Neuronal stem cell (in vitro differentiated cells): Measurements from ENCODE around the gene UQCR10.

Source experiments
- DNase-seq: peaks from one replicate; pipeline ENCODE4 v3.0.0-alpha.2; 2013; ENCODE audit warnings: low spot score
- H2AFZ ChIP-seq: one replicate; pipeline ENCODE4 v1.6.1; 2013; ENCODE audit warnings: mild to moderate bottlenecking, low read length, inconsistent platforms
- H2AK5ac ChIP-seq: 2 replicates; pipeline ENCODE4 v1.6.1; 2013; ENCODE audit warnings: low read depth, mild to moderate bottlenecking, inconsistent platforms, low read length, moderate library complexity, mixed read lengths
- H2BK120ac ChIP-seq: 2 replicates; pipeline ENCODE4 v1.6.1; 2013; ENCODE audit warnings: low read depth, mild to moderate bottlenecking, inconsistent platforms, low read length, moderate library complexity, mixed read lengths
- H2BK12ac ChIP-seq: one replicate; pipeline ENCODE4 v1.6.1; 2013; ENCODE audit warnings: low read length, inconsistent platforms
- H2BK15ac ChIP-seq: 2 replicates; pipeline ENCODE4 v1.6.1; 2013; ENCODE audit warnings: mild to moderate bottlenecking, low read length, inconsistent platforms, mixed read lengths
- H2BK5ac ChIP-seq: one replicate; pipeline ENCODE4 v1.6.1; 2013; ENCODE audit warnings: inconsistent platforms, mild to moderate bottlenecking, low read length, moderate library complexity
- H3K14ac ChIP-seq: one replicate; pipeline ENCODE4 v1.6.1; 2013; ENCODE audit warnings: low read length, inconsistent platforms
- H3K18ac ChIP-seq: 2 replicates; pipeline ENCODE4 v1.6.1; 2013; ENCODE audit warnings: low read length, inconsistent platforms
- H3K23ac ChIP-seq: 2 replicates; pipeline ENCODE4 v1.6.1; 2013; ENCODE audit warnings: low read depth, mild to moderate bottlenecking, mixed read lengths, low read length, inconsistent platforms; ENCODE audit not compliant: poor library complexity
- H3K27ac ChIP-seq: replicated peaks from 3 replicates; pipeline ENCODE4 v1.5.1; 2013; ENCODE audit warnings: low read length, inconsistent platforms
- H3K27me3 ChIP-seq, 3 experiments: 2 replicates each; pipeline ENCODE4 v1.6.1; 2013; ENCODE audit warnings: low read length in 3 of 3, mild to moderate bottlenecking in 2 of 3, inconsistent platforms in 1 of 3, low read depth in 1 of 3, mixed read lengths in 1 of 3, moderate library complexity in 1 of 3; ENCODE audit not compliant: control insufficient read depth in 3 of 3, insufficient read depth in 3 of 3
- H3K36me3 ChIP-seq, 2 donors: replicated peaks in 1 of 2; 2 replicates each; pipeline ENCODE4 v1.6.1; 2013; ENCODE audit warnings: low read length in 2 of 2; ENCODE audit not compliant: control insufficient read depth in 2 of 2, insufficient read depth in 2 of 2
- H3K4ac ChIP-seq: 2 replicates; pipeline ENCODE4 v1.6.1; 2013; ENCODE audit warnings: inconsistent platforms, mild to moderate bottlenecking, low read length, moderate library complexity
- H3K4me1 ChIP-seq, 2 donors: 1 replicate in 1 of 2; 2 replicates in 1 of 2; pipeline ENCODE4 v1.6.1; 2013; ENCODE audit warnings: low read length in 2 of 2, low read depth in 1 of 2; ENCODE audit not compliant: control insufficient read depth in 2 of 2, insufficient read depth in 1 of 2
- H3K4me2 ChIP-seq: one replicate; pipeline ENCODE4 v1.6.1; 2013; ENCODE audit warnings: mild to moderate bottlenecking, low read length, inconsistent platforms; ENCODE audit not compliant: insufficient read depth, poor library complexity, severe bottlenecking
- H3K4me3 ChIP-seq, 2 donors: 2 replicates each; pipeline ENCODE4 v1.5.1; 2013; ENCODE audit warnings: low read length in 2 of 2, mild to moderate bottlenecking in 2 of 2, inconsistent platforms in 1 of 2, moderate library complexity in 1 of 2
- H3K79me1 ChIP-seq: one replicate; pipeline ENCODE4 v1.6.1; 2013; ENCODE audit warnings: low read depth, mild to moderate bottlenecking, inconsistent platforms, low read length, moderate library complexity
- H3K9ac ChIP-seq: one replicate; pipeline ENCODE4 v1.6.1; 2013; ENCODE audit warnings: mild to moderate bottlenecking, low read depth, low read length, inconsistent platforms; ENCODE audit not compliant: poor library complexity
- H3K9me3 ChIP-seq, 2 donors: replicated peaks in 1 of 2; 2 replicates each; pipeline versions ENCODE3 to v1.6.1; 2013; ENCODE audit warnings: low read length in 2 of 2, mild to moderate bottlenecking in 2 of 2, inconsistent platforms in 1 of 2, low read depth in 1 of 2, mixed read lengths in 1 of 2, moderate library complexity in 1 of 2; ENCODE audit not compliant: control insufficient read depth in 2 of 2, insufficient read depth in 1 of 2
- H4K8ac ChIP-seq: one replicate; pipeline ENCODE4 v1.6.1; 2013; ENCODE audit warnings: low read depth, mild to moderate bottlenecking, inconsistent platforms, low read length, moderate library complexity
- H4K91ac ChIP-seq: one replicate; pipeline ENCODE4 v1.6.1; 2013; ENCODE audit warnings: low read length, low read depth, mild to moderate bottlenecking, inconsistent platforms; ENCODE audit not compliant: poor library complexity
- WGBS, 2 donors: extraction: QIAGEN DNeasy Blood & Tissue Kit; methylation state at CpG; one replicate each; pipeline ENCODE4 v1.1.7; 2013; ENCODE audit warnings: missing lambda C conversion rate in 2 of 2, mixed read lengths in 1 of 2; ENCODE audit not compliant: insufficient read length in 2 of 2, insufficient replicate concordance in 1 of 2; ENCODE audit errors: extremely low coverage in 2 of 2; 5-methylcytosine and 5-hydroxymethylcytosine counted together

The UQCR10 gene

GRCh38 chr22:29733362-29734201 lies 33.6 kb upstream of the UQCR10 start:
- Histone ChIP-seq H3K4me3 (no peak overlapping the region), H3K4me1 (peaks cover 0 to 10% of the 10 kb centered on the region in 2 donors), H3K27ac (no peak overlapping the region), H2BK120ac (no peak overlapping the region), H3K23ac (no peak overlapping the region), H2BK5ac (no peak overlapping the region), H3K27me3 (no peaks in the 10 kb centered on the region), H3K18ac (peak overlapping the region; percentile 28), H2BK12ac (peak overlapping the region; percentile 22), H3K9ac (no peak overlapping the region), H2AFZ (no peak overlapping the region), H3K14ac (peak overlapping the region; percentile 47), H4K91ac (peak overlapping the region; percentile 30), H3K79me1 (no peaks in the 10 kb centered on the region), H3K36me3 (no peaks in the 10 kb centered on the region), H3K4ac (no peak overlapping the region), H2AK5ac (peak overlapping the region; percentile 56), H4K8ac (no peak overlapping the region), H2BK15ac (no peak overlapping the region), H3K4me2 (no peak overlapping the region), H3K9me3 (no peaks in the 10 kb centered on the region)
- no CpG with 5 or more reads among the region's 19 CpGs for WGBS, 2 donors
- DNase-seq: no peak

GRCh38 chr22:29734406-29734805 lies 32.8 kb upstream of the UQCR10 start:
- Histone ChIP-seq H2AK5ac (peak overlapping the region; percentile 54), H2AFZ (no peak overlapping the region), H3K23ac (no peak overlapping the region), H3K79me1 (no peaks in the 10 kb centered on the region), H2BK15ac (no peak overlapping the region), H4K8ac (no peak overlapping the region), H3K9me3 (no peaks in the 10 kb centered on the region), H2BK12ac (no peak overlapping the region), H4K91ac (no peak overlapping the region), H3K4me3 (no peak overlapping the region), H3K18ac (no peak overlapping the region), H2BK120ac (no peak overlapping the region), H3K27me3 (no peaks in the 10 kb centered on the region), H3K9ac (no peak overlapping the region), H3K27ac (no peak overlapping the region), H3K14ac (peak overlapping the region; percentile 89), H3K4me2 (no peak overlapping the region), H2BK5ac (no peak overlapping the region), H3K36me3 (peaks cover 0 to under 1% of the 10 kb centered on the region in 2 donors), H3K4me1 (peaks cover 0 to 10% of the 10 kb centered on the region in 2 donors), H3K4ac (peak overlapping the region; percentile 14)
- DNase-seq: no peak
- no CpG with 5 or more reads among the region's 8 CpGs for WGBS, 2 donors

- H3K27ac ChIP-seq: no peak overlapping the region
- no peak overlapping the region for H3K4ac ChIP-seq
- DNase-seq: no peak
- no peaks in the 10 kb centered on the region for H3K79me1 ChIP-seq
- peak overlapping the region; percentile 44 for H2BK120ac ChIP-seq
- H2AFZ ChIP-seq: no peak overlapping the region
- no peak overlapping the region for H2BK5ac ChIP-seq
- H3K27me3 ChIP-seq: no peaks in the 10 kb centered on the region
- no peak overlapping the region for H2BK15ac ChIP-seq
- no peak overlapping the region for H2BK12ac ChIP-seq
- no peak overlapping the region for H3K4me3 ChIP-seq
- no peak overlapping the region for H3K4me2 ChIP-seq
- peaks cover 0 to 10% of the 10 kb centered on the region in 2 donors for H3K4me1 ChIP-seq
- no CpG with 5 or more reads among the region's 9 CpGs for WGBS, 2 donors
- peak overlapping the region; percentile 54 for H2AK5ac ChIP-seq
- H3K9ac ChIP-seq: peak overlapping the region; percentile 21
- peak overlapping the region; percentile 38 for H3K18ac ChIP-seq
- H3K9me3 ChIP-seq: no peaks in the 10 kb centered on the region
- no peak overlapping the region for H4K91ac ChIP-seq
- H3K23ac ChIP-seq: no peak overlapping the region
- H3K14ac ChIP-seq: peak overlapping the region; percentile 89
- no peak overlapping the region for H4K8ac ChIP-seq
- H3K36me3 ChIP-seq: peaks cover 0 to 2% of the 10 kb centered on the region in 2 donors
These were observed 32.3 kb upstream of the UQCR10 start for GRCh38 chr22:29734838-29735237.

GRCh38 chr22:29735416-29735815 lies 31.8 kb upstream of the UQCR10 start:
- Histone ChIP-seq H3K27me3 (no peaks in the 10 kb centered on the region), H3K14ac (no peak overlapping the region), H3K4me2 (no peak overlapping the region), H3K4me1 (peaks cover 0 to 10% of the 10 kb centered on the region in 2 donors), H2BK12ac (no peak overlapping the region), H3K18ac (peak overlapping the region; percentile 70), H3K23ac (no peak overlapping the region), H4K91ac (no peak overlapping the region), H2BK15ac (no peak overlapping the region), H3K4ac (no peak overlapping the region), H2AFZ (no peak overlapping the region), H2AK5ac (no peak overlapping the region), H3K4me3 (no peak overlapping the region), H2BK5ac (no peak overlapping the region), H3K9ac (peak overlapping the region; percentile 30), H2BK120ac (peak overlapping the region; percentile 44), H3K9me3 (no peaks in the 10 kb centered on the region), H3K27ac (no peak overlapping the region), H4K8ac (no peak overlapping the region), H3K79me1 (no peaks in the 10 kb centered on the region), H3K36me3 (peaks cover 0 to 2% of the 10 kb centered on the region in 2 donors)
- WGBS, 2 donors: no CpG with 5 or more reads among the region's 1 CpG
- no peak for DNase-seq
